GM23338 (cell line): ENCODE results near the gene MAPK4. TPM values are rescaled to one million over a fixed set of nuclear protein-coding genes. Genes with fewer than 3 reads are reported as not detected.

Experiments used
- ATAC-seq: fragments of 200-7000 bp; cut with Tn5 transposase; 3 replicates; pipeline ENCODE4 v1.9.1; 2020
- DNase-seq: peaks from one replicate; pipeline ENCODE4 v3.0.0-alpha.2; 2015; ENCODE audit warnings: low spot score
- H2AFZ ChIP-seq: fragments of 200-600 bp; sonication (generic); 2 replicates; pipeline ENCODE4 v1.8.0; 2016; ENCODE audit warnings: antibody characterized with exemption, mild to moderate bottlenecking, moderate library complexity
- H3F3A ChIP-seq: fragments of 200-600 bp; sonication (generic); replicated peaks from 2 replicates; pipeline ENCODE4 v1.8.0; 2017; ENCODE audit warnings: antibody characterized with exemption, mixed run types, low read depth
- H3K27ac ChIP-seq: fragments of 200-600 bp; sonication (generic); 2 replicates; pipeline ENCODE4 v1.6.1; 2016; ENCODE audit warnings: low read depth
- H3K27me3 ChIP-seq: fragments of 200-600 bp; sonication (generic); 2 replicates; pipeline ENCODE4 v1.8.0; 2016; ENCODE audit warnings: mild to moderate bottlenecking, mixed run types, moderate library complexity; ENCODE audit not compliant: insufficient read depth
- H3K36me3 ChIP-seq: fragments of 200-600 bp; sonication (generic); 2 replicates; pipeline ENCODE4 v1.8.0; 2016; ENCODE audit warnings: mild to moderate bottlenecking; ENCODE audit not compliant: insufficient read depth
- H3K4me1 ChIP-seq: fragments of 200-600 bp; sonication (generic); 2 replicates; pipeline ENCODE4 v1.8.0; 2016; ENCODE audit warnings: mild to moderate bottlenecking, moderate library complexity; ENCODE audit not compliant: insufficient read depth
- H3K4me2 ChIP-seq: fragments of 200-600 bp; sonication (generic); 2 replicates; pipeline ENCODE4 v1.7.1; 2017; ENCODE audit warnings: mixed run types
- H3K4me3 ChIP-seq: fragments of 200-600 bp; sonication (generic); 2 replicates; pipeline ENCODE4 v1.6.1; 2016; ENCODE audit warnings: mixed run types
- H3K79me2 ChIP-seq: fragments of 200-600 bp; sonication (generic); replicated peaks from 2 replicates; pipeline ENCODE4 v1.8.0; 2017; ENCODE audit warnings: mild to moderate bottlenecking; ENCODE audit not compliant: insufficient read depth
- H3K9me2 ChIP-seq: fragments of 200-600 bp; sonication (generic); 2 replicates; pipeline ENCODE4 v1.8.0; 2017; ENCODE audit not compliant: insufficient read depth
- H4K20me1 ChIP-seq: fragments of 200-600 bp; sonication (generic); replicated peaks from 2 replicates; pipeline ENCODE4 v1.8.0; 2017; ENCODE audit warnings: mild to moderate bottlenecking; ENCODE audit not compliant: insufficient read depth
- H3K27ac Mint-ChIP-seq: 2 replicates; pipeline ENCODE4 v1.8.0; 2020; ENCODE audit warnings: inconsistent platforms, mild to moderate bottlenecking, moderate library complexity, mixed read lengths
- H3K27me3 Mint-ChIP-seq: 3 replicates; pipeline ENCODE4 v1.8.0; 2022; ENCODE audit warnings: low read depth, mild to moderate bottlenecking, moderate library complexity, mixed read lengths, inconsistent platforms; ENCODE audit not compliant: insufficient read depth, poor library complexity
- H3K36me3 Mint-ChIP-seq: 3 replicates; pipeline ENCODE4 v1.8.0; 2021; ENCODE audit warnings: low read depth, mild to moderate bottlenecking, inconsistent platforms, moderate library complexity, mixed read lengths
- H3K4me1 Mint-ChIP-seq: 3 replicates; pipeline ENCODE4 v1.8.0; 2020; ENCODE audit warnings: mild to moderate bottlenecking, inconsistent platforms, mixed read lengths
- H3K4me3 Mint-ChIP-seq: 3 replicates; pipeline ENCODE4 v1.8.0; 2021; ENCODE audit warnings: moderate library complexity, mild to moderate bottlenecking, inconsistent platforms, mixed read lengths
- H3K9me3 Mint-ChIP-seq: 3 replicates; pipeline ENCODE4 v1.8.0; 2020; ENCODE audit warnings: moderate library complexity, mild to moderate bottlenecking, inconsistent platforms, mixed read lengths
- CREB1 ChIP-seq: fragments of 250-450 bp; sonication (Bioruptor Pico); IDR thresholded peaks from 2 replicates; pipeline ENCODE4 v1.5.0; 2020; ENCODE audit warnings: low read depth, mild to moderate bottlenecking, moderate library complexity
- ETS1 ChIP-seq: IDR thresholded peaks from 2 replicates; pipeline ENCODE4 v1.6.1; 2016; ENCODE audit warnings: antibody characterized with exemption
- EZH2 ChIP-seq: fragments of 200-600 bp; sonication (generic); IDR thresholded peaks from one replicate; pipeline ENCODE4 v1.8.0; 2017; ENCODE audit warnings: antibody characterized with exemption, mild to moderate bottlenecking, low read depth; ENCODE audit not compliant: unreplicated experiment
- POLR2AphosphoS5 ChIP-seq: IDR thresholded peaks from 2 replicates; pipeline ENCODE4 v1.6.1; 2016; ENCODE audit warnings: antibody characterized with exemption, low read depth
- REST ChIP-seq: IDR thresholded peaks from one replicate; pipeline ENCODE4 v1.6.1; 2018; ENCODE audit warnings: antibody characterized with exemption; ENCODE audit not compliant: unreplicated experiment
- STAT1 ChIP-seq: IDR thresholded peaks from one replicate; pipeline ENCODE4 v1.6.1; 2016; ENCODE audit warnings: antibody characterized with exemption; ENCODE audit not compliant: unreplicated experiment
- ZNF114 ChIP-seq: fragments of 250-450 bp; sonication (Bioruptor Pico); IDR thresholded peaks from 2 replicates; pipeline ENCODE4 v1.5.0; 2020; ENCODE audit warnings: mild to moderate bottlenecking, moderate library complexity
- ZNF331 ChIP-seq: fragments of 250-450 bp; sonication (Bioruptor Pico); IDR thresholded peaks from 2 replicates; pipeline ENCODE4 v1.5.0; 2020; ENCODE audit warnings: low read depth, mild to moderate bottlenecking, moderate library complexity
- ZNF462 ChIP-seq: fragments of 250-450 bp; sonication (Bioruptor Pico); IDR thresholded peaks from 2 replicates; pipeline ENCODE4 v1.5.0; 2020; ENCODE audit warnings: mild to moderate bottlenecking, moderate library complexity
- polyA plus RNA-seq: library from polyadenylated mRNA; unstranded; fragments of >200 nt; fragmentation: Nextera tagmentation; extraction: Ambion mirVana; gene quantifications from 2 replicates; pipeline ENCODE4 v1.2.1, GENCODE V29; 2016
- total RNA-seq: library from RNA; depleted of rRNA; stranded (reverse); fragments of >200 nt; shearing (Covaris generic); gene quantifications from 2 replicates; pipeline ENCODE4 v1.2.3, GENCODE V29; 2014

MAPK4 gene
- total and polyA plus RNA-seq, 2 experiments from 2014 or later = 1.3 to 4.4 TPM

- TF ChIP-seq ZNF114 (CRISPR knock-in tag) (no peak), ZNF462 (CRISPR knock-in tag) (no peak), STAT1 (no peak), EZH2 (no peak), ZNF331 (CRISPR knock-in tag) (no peak), ETS1 (no peak), CREB1 (CRISPR knock-in tag) (no peak), REST (no peak), POLR2AphosphoS5 (no peak)
- Histone ChIP-seq H3K9me2 (peaks cover 8% of the 10 kb centered on the region; the same call in 1 of the 2 replicates), H3K36me3 (no peaks in the 10 kb centered on the region), H2AFZ (peak overlapping the region; percentile 74), H3K27me3 (no peaks in the 10 kb centered on the region), H3K27ac (no peak overlapping the region), H4K20me1 (no peaks in the 10 kb centered on the region), H3F3A (no peaks in the 10 kb centered on the region), H3K4me1 (peaks cover 10% of the 10 kb centered on the region), H3K79me2 (no peaks in the 10 kb centered on the region), H3K4me3 (no peak overlapping the region), H3K4me2 (no peak overlapping the region)
- H3K27ac Mint-ChIP-seq = no peak overlapping the region
- peaks cover 14% of the 10 kb centered on the region; the same call in 2 of the 3 replicates for H3K36me3 Mint-ChIP-seq
- H3K4me3 Mint-ChIP-seq = no peak overlapping the region
- no peak for ATAC-seq
- H3K4me1 Mint-ChIP-seq = peaks cover 19% of the 10 kb centered on the region
- H3K9me3 Mint-ChIP-seq = peaks cover 16% of the 10 kb centered on the region
- H3K27me3 Mint-ChIP-seq = peaks cover 10% of the 10 kb centered on the region
- no peak for DNase-seq
Measured at GRCh38 chr18:50749945-50750344, 190.1 kb downstream of the MAPK4 start.
